Peyer's patch (tissue), 4 donors: Measurements from ENCODE around the gene KATNAL1. TPM values are rescaled to one million over a fixed set of nuclear protein-coding genes. Genes with fewer than 3 reads are reported as not detected.

ENCODE experiments used
- DNase-seq, 3 donors: peaks; one replicate each; pipeline ENCODE4 v3.0.0-alpha.2; 2017 to 2019
- H3K27ac ChIP-seq, 4 donors: fragments of 200-600 bp; sonication (generic); one replicate each; pipeline ENCODE4 v1.5.1; 2016 to 2019
- H3K27me3 ChIP-seq, 2 donors: fragments of 200-600 bp; sonication (generic); one replicate each; pipeline ENCODE4 v1.5.1; 2019
- H3K36me3 ChIP-seq, 3 donors: fragments of 200-600 bp; sonication (generic); one replicate each; pipeline ENCODE4 v1.5.1; 2016 to 2019
- H3K4me1 ChIP-seq, 4 donors: fragments of 200-600 bp; sonication (generic); one replicate each; pipeline ENCODE4 v1.5.1; 2016 to 2019
- H3K4me3 ChIP-seq, 4 donors: fragments of 200-600 bp; sonication (generic); 1 replicate in 3 of 4; 2 replicates in 1 of 4; pipeline ENCODE4 v1.5.1; 2016 to 2019; ENCODE audit warnings: mild to moderate bottlenecking in 1 of 4
- H3K9me3 ChIP-seq, 4 donors: fragments of 200-600 bp; sonication (generic); one replicate each; pipeline ENCODE4 v1.5.1; 2016 to 2019; ENCODE audit warnings: mild to moderate bottlenecking in 1 of 4
- CTCF ChIP-seq, 6 experiments: fragments of 450-650 bp in 4 of 6; fragments of 200-600 bp in 2 of 6; sonication (generic) in 1 of 6; IDR thresholded peaks; one replicate each; pipeline ENCODE4 v1.5.1; 2017 to 2019; ENCODE audit warnings: antibody characterized with exemption in 6 of 6, mild to moderate bottlenecking in 3 of 6, moderate library complexity in 1 of 6
- POLR2A ChIP-seq, 2 donors: fragments of 450-650 bp; IDR thresholded peaks; one replicate each; pipeline ENCODE4 v1.5.1; 2017; ENCODE audit warnings: antibody characterized with exemption in 2 of 2, mild to moderate bottlenecking in 2 of 2, moderate library complexity in 2 of 2
- total RNA-seq, 4 donors: library from RNA; depleted of rRNA; stranded (reverse); fragments of >200 nt; gene quantifications; one replicate each; pipeline ENCODE4 v1.1.0, GENCODE V29; 2016

KATNAL1 gene
- total RNA-seq, 4 donors from 2014 or later: 2.7 to 25.6 (median 13.0) TPM

DNA sequence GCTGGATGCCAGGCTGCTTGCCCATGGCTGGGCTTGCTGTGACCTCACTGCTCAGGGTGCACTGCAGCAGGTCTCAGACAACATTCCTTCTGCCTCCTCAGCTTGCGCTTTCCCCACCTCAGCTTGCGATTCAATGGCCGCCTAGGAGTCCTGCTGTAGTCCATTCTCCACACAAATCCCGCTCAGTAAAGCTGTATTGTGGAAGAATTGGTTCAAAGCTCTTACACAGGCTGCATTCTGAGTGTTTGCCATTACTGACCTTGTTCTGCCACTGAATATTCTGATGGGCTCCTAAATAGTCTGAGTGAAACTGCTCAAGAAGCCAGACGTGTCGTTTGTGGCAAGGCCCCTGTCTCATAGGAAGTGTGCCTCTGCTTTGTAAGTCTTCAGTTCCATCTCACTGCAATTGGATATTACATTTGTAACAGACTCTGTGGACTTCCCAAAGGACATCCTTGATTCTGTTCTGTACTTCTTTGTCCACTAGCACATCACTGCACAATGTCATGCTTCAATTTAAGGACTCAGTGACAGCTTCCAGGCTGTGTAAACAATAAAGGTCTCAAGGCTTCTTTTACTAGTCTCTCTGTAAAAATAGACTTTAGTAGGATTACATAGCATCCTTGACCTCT lies 49.8 kb downstream of the KATNAL1 start:
- Histone ChIP-seq H3K4me3 (no peak overlapping the region), H3K27me3 (no peaks in the 10 kb centered on the region), H3K27ac (no peak overlapping the region), H3K4me1 (no peaks in the 10 kb centered on the region), H3K36me3 (no peaks in the 10 kb centered on the region), H3K9me3 (no peaks in the 10 kb centered on the region)
- DNase-seq: no peak
- TF ChIP-seq POLR2A (IDR thresholded peaks at IDR 0.05) (no peak), CTCF (IDR thresholded peaks at IDR 0.05) (no peak)

DNA sequence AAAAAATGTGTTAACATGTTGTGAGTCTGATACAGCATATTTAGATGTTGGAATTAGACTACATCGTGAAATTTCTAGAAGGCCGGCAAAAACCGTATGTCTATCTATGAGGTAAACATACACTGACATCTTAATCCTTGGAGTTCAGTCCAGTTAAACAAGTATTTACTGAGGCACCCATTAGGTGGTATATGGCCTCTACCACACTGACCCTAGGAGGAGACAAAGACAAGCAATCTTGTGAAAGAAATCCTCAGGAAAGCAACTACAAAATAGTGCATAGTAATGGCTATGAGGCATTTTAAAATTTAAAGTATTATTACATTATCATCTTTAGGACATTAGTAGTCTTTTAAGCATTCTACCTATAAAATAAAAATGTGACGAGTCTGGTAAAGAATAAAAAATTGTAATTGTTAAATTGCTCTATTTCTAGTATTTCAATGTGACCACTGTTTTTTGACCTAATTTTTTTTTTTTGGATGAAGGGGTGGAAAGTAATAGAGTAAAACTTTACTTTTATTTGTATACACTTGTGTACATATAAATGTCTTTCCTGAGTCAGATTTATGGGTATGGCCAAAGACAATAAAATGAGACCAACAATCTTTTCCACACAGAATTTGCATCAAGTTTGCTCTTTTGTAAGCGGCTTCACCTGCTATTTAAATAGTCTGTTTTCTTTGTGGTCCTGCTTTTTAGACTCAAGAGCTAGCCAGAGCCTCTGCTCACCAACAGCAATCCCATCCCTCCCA lies 50.5 kb downstream of the KATNAL1 start:
- Histone ChIP-seq H3K27ac (no peak overlapping the region), H3K4me3 (no peak overlapping the region), H3K9me3 (no peaks in the 10 kb centered on the region), H3K4me1 (no peaks in the 10 kb centered on the region), H3K27me3 (no peaks in the 10 kb centered on the region), H3K36me3 (no peaks in the 10 kb centered on the region)
- TF ChIP-seq CTCF (IDR thresholded peaks at IDR 0.05) (no peak), POLR2A (IDR thresholded peaks at IDR 0.05) (no peak)
- no peak for DNase-seq

- no peaks in the 10 kb centered on the region for H3K9me3 ChIP-seq
- no peak for TF ChIP-seq POLR2A (IDR thresholded peaks at IDR 0.05)
- TF ChIP-seq CTCF (IDR thresholded peaks at IDR 0.05): peak in 3 of 6 experiments; percentile 14 to 21 (median 18)
- H3K27me3 ChIP-seq: no peaks in the 10 kb centered on the region
- DNase-seq: no peak
- no peak overlapping the region for H3K27ac ChIP-seq
- no peaks in the 10 kb centered on the region for H3K4me1 ChIP-seq
- no peak overlapping the region for H3K4me3 ChIP-seq
- no peaks in the 10 kb centered on the region for H3K36me3 ChIP-seq
These were observed 51.7 kb downstream of the KATNAL1 start for GRCh38 chr13:30255696-30256095.

DNA sequence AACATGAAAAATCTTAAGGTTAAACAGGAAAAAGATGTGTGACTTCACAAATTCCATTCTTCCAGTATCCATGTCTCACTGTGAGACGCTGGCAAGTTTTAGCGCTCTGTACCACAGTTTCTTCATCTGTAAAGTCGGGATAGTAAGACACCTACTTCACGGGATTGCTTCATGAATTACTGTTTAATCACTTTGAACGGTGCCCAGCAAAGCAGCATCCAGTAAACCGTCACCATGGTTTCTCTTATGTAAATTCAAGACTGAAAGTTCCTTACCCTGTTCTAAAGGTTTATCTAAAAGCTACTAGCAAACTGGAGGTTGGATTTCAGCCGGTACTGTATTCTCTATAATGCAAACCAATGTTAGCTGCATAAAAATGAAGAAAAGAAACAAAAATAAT lies 53.5 kb downstream of the KATNAL1 start:
- TF ChIP-seq POLR2A (IDR thresholded peaks at IDR 0.05): no peak
- TF ChIP-seq CTCF (IDR thresholded peaks at IDR 0.05): no peak
- H3K27ac ChIP-seq: no peak overlapping the region

GRCh38 chr13:30247406-30247805 lies 59.9 kb downstream of the KATNAL1 start:
- H3K27ac ChIP-seq: no peak overlapping the region
- H3K36me3 ChIP-seq: no peaks in the 10 kb centered on the region
- TF ChIP-seq POLR2A (IDR thresholded peaks at IDR 0.05): no peak
- no peak for TF ChIP-seq CTCF (IDR thresholded peaks at IDR 0.05)
- no peaks in the 10 kb centered on the region for H3K4me1 ChIP-seq
- no peak overlapping the region for H3K4me3 ChIP-seq
- no peaks in the 10 kb centered on the region for H3K9me3 ChIP-seq
- H3K27me3 ChIP-seq: no peaks in the 10 kb centered on the region
- DNase-seq: no peak

More for the DNA sequence above, 53.5 kb downstream of the KATNAL1 start:
- H3K4me1 ChIP-seq: no peaks in the 10 kb centered on the region
- no peaks in the 10 kb centered on the region for H3K27me3 ChIP-seq
- no peaks in the 10 kb centered on the region for H3K9me3 ChIP-seq
- H3K36me3 ChIP-seq: no peaks in the 10 kb centered on the region
- H3K4me3 ChIP-seq: no peak overlapping the region
- no peak for DNase-seq
